HEK293 (cell line): Measurements from ENCODE around the gene KLHDC4.

Experiments used
- CTCF ChIA-PET: fragments of 350-600 bp; formaldehyde crosslinking; extraction: SDS; loops from one replicate; lab custom pipeline; 2021; ENCODE audit warnings: antibody characterized with exemption; lab: Yijun Ruan, JAX
- POLR2A ChIA-PET: fragments of 300-600 bp; formaldehyde crosslinking; extraction: SDS; loops from one replicate; lab custom pipeline; 2020; ENCODE audit warnings: antibody characterized with exemption, inconsistent platforms; lab: Yijun Ruan, JAX
- H3K27ac ChIP-seq: fragments of 200-500 bp; sonication (Bioruptor generic); 2 replicates; pipeline ENCODE4 v1.5.1; 2014; ENCODE audit warnings: low read depth, low read length, control low read depth, inconsistent platforms; ENCODE audit errors: extremely low read depth
- H3K36me3 ChIP-seq, 2 experiments: fragments of 200-500 bp in 1 of 2; sonication (Bioruptor generic) in 1 of 2; 1 replicate in 1 of 2; 2 replicates in 1 of 2; pipeline ENCODE4 v1.5.1; 2014 to 2017; ENCODE audit warnings: inconsistent platforms in 2 of 2, low read length in 2 of 2; ENCODE audit not compliant: control insufficient read depth in 2 of 2, insufficient read depth in 1 of 2
- H3K4me1 ChIP-seq: fragments of 200-500 bp; sonication (Bioruptor generic); 2 replicates; pipeline ENCODE4 v1.5.1; 2014; ENCODE audit warnings: mild to moderate bottlenecking, low read length, inconsistent platforms; ENCODE audit not compliant: control insufficient read depth, insufficient read depth
- H3K4me3 ChIP-seq: 2 replicates; pipeline ENCODE4 v1.5.1; 2011; ENCODE audit warnings: low read depth, mild to moderate bottlenecking, control low read depth, low read length, moderate library complexity
- H3K9me3 ChIP-seq: fragments of 200-500 bp; sonication (Bioruptor generic); 2 replicates; pipeline ENCODE4 v1.5.1; 2014; ENCODE audit warnings: low read depth, low read length, inconsistent platforms; ENCODE audit not compliant: control insufficient read depth, insufficient read depth
- BCL11A ChIP-seq: fragments of 450-650 bp; formaldehyde crosslinking; IDR thresholded peaks from 2 replicates; pipeline ENCODE4 v1.5.1; 2016; ENCODE audit warnings: low read depth, missing biosample characterization, missing genetic modification characterization
- BCL11B ChIP-seq: fragments of 450-650 bp; formaldehyde crosslinking; IDR thresholded peaks from 2 replicates; pipeline ENCODE4 v1.5.1; 2016; ENCODE audit warnings: low read depth, missing biosample characterization, missing genetic modification characterization
- GFI1B ChIP-seq: fragments of 450-650 bp; formaldehyde crosslinking; IDR thresholded peaks from 2 replicates; pipeline ENCODE4 v1.5.1; 2016; ENCODE audit warnings: missing biosample characterization, missing genetic modification characterization
- IKZF3 ChIP-seq: fragments of 450-650 bp; IDR thresholded peaks from 2 replicates; pipeline ENCODE4 v1.5.0; 2018; ENCODE audit warnings: missing biosample characterization, mild to moderate bottlenecking, missing genetic modification characterization, moderate library complexity
- KLF8 ChIP-seq: fragments of 450-650 bp; formaldehyde crosslinking; IDR thresholded peaks from 2 replicates; pipeline ENCODE4 v1.5.1; 2016; ENCODE audit warnings: missing biosample characterization, missing genetic modification characterization
- REPIN1 ChIP-seq: fragments of 450-650 bp; formaldehyde crosslinking; IDR thresholded peaks from 2 replicates; pipeline ENCODE4 v1.5.1; 2017; ENCODE audit warnings: missing biosample characterization, missing genetic modification characterization, low read depth
- SETDB1 ChIP-seq: IDR thresholded peaks from one replicate; pipeline ENCODE4 v1.6.1; 2017; ENCODE audit warnings: mild to moderate bottlenecking, low read length, moderate library complexity, mixed read lengths; ENCODE audit not compliant: insufficient read length
- WT1 ChIP-seq: fragments of 450-650 bp; formaldehyde crosslinking; IDR thresholded peaks from 2 replicates; pipeline ENCODE4 v1.5.1; 2016; ENCODE audit warnings: missing biosample characterization, missing genetic modification characterization
- ZBTB21 ChIP-seq: fragments of 450-650 bp; formaldehyde crosslinking; IDR thresholded peaks from 2 replicates; pipeline ENCODE4 v1.5.1; 2017; ENCODE audit warnings: missing biosample characterization, missing genetic modification characterization
- ZIC2 ChIP-seq: fragments of 450-650 bp; formaldehyde crosslinking; IDR thresholded peaks from 2 replicates; pipeline ENCODE4 v1.5.1; 2016; ENCODE audit warnings: missing biosample characterization, missing genetic modification characterization
- ZNF138 ChIP-seq: fragments of 450-650 bp; formaldehyde crosslinking; IDR thresholded peaks from 2 replicates; pipeline ENCODE4 v1.5.1; 2016; ENCODE audit warnings: missing biosample characterization, missing genetic modification characterization, borderline replicate concordance
- ZNF146 ChIP-seq: fragments of 450-650 bp; formaldehyde crosslinking; IDR thresholded peaks from 2 replicates; pipeline ENCODE4 v1.5.1; 2016; ENCODE audit warnings: missing biosample characterization, missing genetic modification characterization
- ZNF248 ChIP-seq: fragments of 450-650 bp; formaldehyde crosslinking; IDR thresholded peaks from 2 replicates; pipeline ENCODE4 v1.5.1; 2017; ENCODE audit warnings: missing biosample characterization, missing genetic modification characterization
- ZNF274 ChIP-seq, 2 experiments: fragments of 200-500 bp in 1 of 2; fragments of 450-650 bp in 1 of 2; sonication (Bioruptor generic) in 1 of 2; formaldehyde crosslinking in 1 of 2; IDR thresholded peaks; 2 replicates each; pipeline versions ENCODE4 v1.5.1 to v1.6.1; 2014 to 2016; ENCODE audit warnings: borderline replicate concordance in 1 of 2, inconsistent platforms in 1 of 2, low read length in 1 of 2, missing biosample characterization in 1 of 2, missing genetic modification characterization in 1 of 2
- ZNF311 ChIP-seq: fragments of 450-650 bp; formaldehyde crosslinking; IDR thresholded peaks from 2 replicates; pipeline ENCODE4 v1.5.1; 2017; ENCODE audit warnings: missing biosample characterization, missing genetic modification characterization, borderline replicate concordance
- ZNF777 ChIP-seq: fragments of 450-650 bp; formaldehyde crosslinking; IDR thresholded peaks from 2 replicates; pipeline ENCODE4 v1.5.1; 2017; ENCODE audit warnings: missing biosample characterization, missing genetic modification characterization, borderline replicate concordance
- ZNF830 ChIP-seq: fragments of 450-650 bp; IDR thresholded peaks from 2 replicates; pipeline ENCODE4 v1.5.0; 2018; ENCODE audit warnings: missing biosample characterization, missing genetic modification characterization, low read depth, mild to moderate bottlenecking, moderate library complexity
- ZXDB ChIP-seq: fragments of 450-650 bp; formaldehyde crosslinking; IDR thresholded peaks from 2 replicates; pipeline ENCODE4 v1.5.1; 2016; ENCODE audit warnings: missing biosample characterization, missing genetic modification characterization
- TF ChIP-seq, protein P1 (sequence below): fragments of 450-650 bp; formaldehyde crosslinking; IDR thresholded peaks from 2 replicates; pipeline ENCODE4 v1.5.1; 2017; ENCODE audit warnings: missing biosample characterization, missing genetic modification characterization
- TF ChIP-seq, protein P2 (sequence below): fragments of 450-650 bp; formaldehyde crosslinking; IDR thresholded peaks from 2 replicates; pipeline ENCODE4 v1.5.1; 2016; ENCODE audit warnings: missing biosample characterization, missing genetic modification characterization
- TF ChIP-seq, protein P3 (sequence below): fragments of 450-650 bp; formaldehyde crosslinking; IDR thresholded peaks from 2 replicates; pipeline ENCODE4 v1.5.1; 2017; ENCODE audit warnings: missing biosample characterization, missing genetic modification characterization

KLHDC4 gene

DNA sequence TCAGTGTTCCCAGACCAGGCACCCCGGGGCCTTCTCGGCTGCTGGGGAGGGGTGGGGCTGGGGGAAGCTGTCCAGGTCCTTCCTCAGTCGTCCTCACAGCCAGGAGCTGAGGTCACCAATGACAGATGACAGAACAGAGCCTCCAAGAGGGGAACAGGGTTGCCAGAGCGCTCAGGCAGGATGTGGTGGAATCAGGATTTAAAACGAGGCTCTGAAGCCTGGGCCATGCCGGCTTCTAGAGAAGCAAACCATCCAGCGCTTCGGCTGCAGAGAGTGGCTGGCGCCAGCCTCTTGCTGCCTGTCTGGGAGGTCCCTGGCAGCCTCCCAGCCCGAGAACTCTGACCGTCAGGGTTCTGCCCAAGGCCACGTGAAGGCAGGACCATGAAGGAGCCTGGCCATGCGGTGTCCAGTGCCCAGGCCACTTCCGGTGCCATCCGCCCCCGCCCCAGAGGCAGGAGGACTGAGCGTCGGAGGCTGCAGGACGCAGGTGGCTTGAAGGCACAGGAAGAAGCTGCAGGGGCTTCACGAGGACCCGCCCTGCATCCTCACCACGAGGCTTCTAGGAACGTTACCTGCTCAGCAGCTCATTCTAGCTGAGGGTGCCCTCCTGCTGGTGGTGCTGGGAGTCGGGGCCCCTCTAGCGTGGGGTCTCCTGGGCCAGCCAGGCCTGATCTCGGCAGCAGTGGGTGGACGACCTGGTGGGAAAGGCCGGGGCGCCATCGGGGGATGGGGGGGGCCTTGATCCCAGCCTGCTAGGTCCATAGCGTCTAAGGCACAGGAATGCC, 78.5 kb downstream of the KLHDC4 start:
- ChIA-PET CTCF (no interaction called here), POLR2A (no interaction called here)
- no peak for TF ChIP-seq GFI1B (tag by site-specific recombination)
- TF ChIP-seq IKZF3 (tag by site-specific recombination) = no peak
- TF ChIP-seq ZNF274 (IDR thresholded peaks at IDR 0.05; ENCODE audit: low read length) = no peak
- TF ChIP-seq ZNF274 (tag by site-specific recombination; IDR thresholded peaks at IDR 0.05; ENCODE audit: borderline replicate concordance) = no peak
- TF ChIP-seq, protein P1, sequence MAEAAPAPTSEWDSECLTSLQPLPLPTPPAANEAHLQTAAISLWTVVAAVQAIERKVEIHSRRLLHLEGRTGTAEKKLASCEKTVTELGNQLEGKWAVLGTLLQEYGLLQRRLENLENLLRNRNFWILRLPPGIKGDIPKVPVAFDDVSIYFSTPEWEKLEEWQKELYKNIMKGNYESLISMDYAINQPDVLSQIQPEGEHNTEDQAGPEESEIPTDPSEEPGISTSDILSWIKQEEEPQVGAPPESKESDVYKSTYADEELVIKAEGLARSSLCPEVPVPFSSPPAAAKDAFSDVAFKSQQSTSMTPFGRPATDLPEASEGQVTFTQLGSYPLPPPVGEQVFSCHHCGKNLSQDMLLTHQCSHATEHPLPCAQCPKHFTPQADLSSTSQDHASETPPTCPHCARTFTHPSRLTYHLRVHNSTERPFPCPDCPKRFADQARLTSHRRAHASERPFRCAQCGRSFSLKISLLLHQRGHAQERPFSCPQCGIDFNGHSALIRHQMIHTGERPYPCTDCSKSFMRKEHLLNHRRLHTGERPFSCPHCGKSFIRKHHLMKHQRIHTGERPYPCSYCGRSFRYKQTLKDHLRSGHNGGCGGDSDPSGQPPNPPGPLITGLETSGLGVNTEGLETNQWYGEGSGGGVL (tag by site-specific recombination) = no peak
- TF ChIP-seq, protein P2, sequence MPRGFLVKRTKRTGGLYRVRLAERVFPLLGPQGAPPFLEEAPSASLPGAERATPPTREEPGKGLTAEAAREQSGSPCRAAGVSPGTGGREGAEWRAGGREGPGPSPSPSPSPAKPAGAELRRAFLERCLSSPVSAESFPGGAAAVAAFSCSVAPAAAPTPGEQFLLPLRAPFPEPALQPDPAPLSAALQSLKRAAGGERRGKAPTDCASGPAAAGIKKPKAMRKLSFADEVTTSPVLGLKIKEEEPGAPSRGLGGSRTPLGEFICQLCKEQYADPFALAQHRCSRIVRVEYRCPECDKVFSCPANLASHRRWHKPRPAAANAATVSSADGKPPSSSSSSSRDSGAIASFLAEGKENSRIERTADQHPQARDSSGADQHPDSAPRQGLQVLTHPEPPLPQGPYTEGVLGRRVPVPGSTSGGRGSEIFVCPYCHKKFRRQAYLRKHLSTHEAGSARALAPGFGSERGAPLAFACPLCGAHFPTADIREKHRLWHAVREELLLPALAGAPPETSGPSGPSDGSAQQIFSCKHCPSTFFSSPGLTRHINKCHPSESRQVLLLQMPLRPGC = no peak
- no peak for TF ChIP-seq SETDB1
- TF ChIP-seq ZNF146 (tag by site-specific recombination) = no peak
- no peak for TF ChIP-seq ZIC2 (tag by site-specific recombination)
- TF ChIP-seq BCL11A = no peak
- TF ChIP-seq, protein P3, sequence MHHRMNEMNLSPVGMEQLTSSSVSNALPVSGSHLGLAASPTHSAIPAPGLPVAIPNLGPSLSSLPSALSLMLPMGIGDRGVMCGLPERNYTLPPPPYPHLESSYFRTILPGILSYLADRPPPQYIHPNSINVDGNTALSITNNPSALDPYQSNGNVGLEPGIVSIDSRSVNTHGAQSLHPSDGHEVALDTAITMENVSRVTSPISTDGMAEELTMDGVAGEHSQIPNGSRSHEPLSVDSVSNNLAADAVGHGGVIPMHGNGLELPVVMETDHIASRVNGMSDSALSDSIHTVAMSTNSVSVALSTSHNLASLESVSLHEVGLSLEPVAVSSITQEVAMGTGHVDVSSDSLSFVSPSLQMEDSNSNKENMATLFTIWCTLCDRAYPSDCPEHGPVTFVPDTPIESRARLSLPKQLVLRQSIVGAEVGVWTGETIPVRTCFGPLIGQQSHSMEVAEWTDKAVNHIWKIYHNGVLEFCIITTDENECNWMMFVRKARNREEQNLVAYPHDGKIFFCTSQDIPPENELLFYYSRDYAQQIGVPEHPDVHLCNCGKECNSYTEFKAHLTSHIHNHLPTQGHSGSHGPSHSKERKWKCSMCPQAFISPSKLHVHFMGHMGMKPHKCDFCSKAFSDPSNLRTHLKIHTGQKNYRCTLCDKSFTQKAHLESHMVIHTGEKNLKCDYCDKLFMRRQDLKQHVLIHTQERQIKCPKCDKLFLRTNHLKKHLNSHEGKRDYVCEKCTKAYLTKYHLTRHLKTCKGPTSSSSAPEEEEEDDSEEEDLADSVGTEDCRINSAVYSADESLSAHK (tag by site-specific recombination) = no peak
- no peak for TF ChIP-seq ZXDB (tag by site-specific recombination)
- no peak for TF ChIP-seq ZNF830 (tag by site-specific recombination)
- no peak for TF ChIP-seq ZNF138 (tag by site-specific recombination)
- TF ChIP-seq ZNF311 (tag by site-specific recombination) = no peak
- TF ChIP-seq BCL11B (tag by site-specific recombination) = no peak
- no peak for TF ChIP-seq KLF8 (tag by site-specific recombination)
- Histone ChIP-seq H3K4me1 (no peaks in the 10 kb centered on the region), H3K27ac (no peak overlapping the region), H3K36me3 (no peaks in the 10 kb centered on the region), H3K4me3 (no peak overlapping the region), H3K9me3 (no peaks in the 10 kb centered on the region)

DNA sequence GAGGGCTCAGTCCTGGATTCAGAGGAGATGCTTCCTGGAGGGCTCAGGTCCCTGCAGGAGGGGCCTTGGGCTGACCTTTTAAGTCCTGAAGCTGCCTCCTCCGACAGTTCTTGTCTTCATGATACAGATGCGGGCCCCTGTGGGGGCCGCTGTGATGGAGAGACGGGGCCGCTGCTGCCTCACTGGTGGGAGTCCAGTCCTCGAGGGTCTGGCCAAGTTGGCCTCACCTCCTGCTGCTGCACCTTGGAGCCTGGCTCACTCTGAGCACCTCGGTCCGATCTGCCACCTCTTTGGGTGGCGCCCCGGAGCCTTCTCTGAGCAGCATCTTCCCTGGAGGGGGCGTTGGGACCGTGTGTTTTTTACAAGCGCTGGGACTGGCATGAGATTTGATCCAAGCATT, 79.1 kb downstream of the KLHDC4 start:
- CTCF ChIA-PET = no interaction called here
- TF ChIP-seq BCL11B (tag by site-specific recombination) (no peak), ZNF777 (tag by site-specific recombination) (no peak), REPIN1 (tag by site-specific recombination) (no peak), ZNF248 (no peak), WT1 (tag by site-specific recombination) (no peak), ZBTB21 (tag by site-specific recombination) (no peak)
- POLR2A ChIA-PET = no interaction called here
- Histone ChIP-seq H3K27ac (no peak overlapping the region), H3K36me3 (no peaks in the 10 kb centered on the region), H3K9me3 (no peaks in the 10 kb centered on the region), H3K4me3 (no peak overlapping the region), H3K4me1 (no peaks in the 10 kb centered on the region)
